ENCODE data around the gene ADAMTSL2. TPM values are rescaled to one million over a fixed set of nuclear protein-coding genes. Genes with fewer than 3 reads are reported as not detected.
A peak's percentile ranks its signal among the peaks of the same experiment; 100 is the strongest.

ADAMTSL2 gene
- polyA plus RNA-seq, 1 of the 3 experiments (the other 2 are of a cell fraction) = 0.21 TPM

GRCh38 chr9:133490201-133490681 lies 44.3 kb upstream of the ADAMTSL2 start:
- no peaks in the 10 kb centered on the region for H3F3A ChIP-seq (replicated peaks; ENCODE audit: insufficient read depth)
- H3K4me1 ChIP-seq (ENCODE audit: control insufficient read depth in 1 of 2, insufficient read depth in 2 of 2, low read depth in 1 of 2, low read length in 1 of 2) = peaks cover 0 to 36% of the 10 kb centered on the region in 2 experiments; a peak in 1 of 4 replicates
- no peak overlapping the region for H3K9ac ChIP-seq
- no peaks in the 10 kb centered on the region for H3K27me3 ChIP-seq (ENCODE audit: insufficient read depth)
- H3K79me2 ChIP-seq (ENCODE audit: insufficient read depth) = no peaks in the 10 kb centered on the region
- TF ChIP-seq FOSL2 (IDR thresholded peaks at IDR 0.05; ENCODE audit: borderline replicate concordance, low read depth) = no peak
- TF ChIP-seq TCF12 (IDR thresholded peaks at IDR 0.05) = no peak
- no peak for TF ChIP-seq MEF2A (IDR thresholded peaks at IDR 0.05; ENCODE audit: borderline replicate concordance, low read depth)
- TF ChIP-seq RAD21 (IDR thresholded peaks at IDR 0.05; ENCODE audit: low read length) = peak; percentile 52
- peak; percentile 16; the same call in 1 of the 2 replicates for TF ChIP-seq SMC3 (IDR thresholded peaks at IDR 0.05; ENCODE audit: low read depth, low read length)
- TF ChIP-seq IRF3 (IDR thresholded peaks at IDR 0.05; ENCODE audit: low read depth, low read length) = no peak
- TF ChIP-seq GABPA (IDR thresholded peaks at IDR 0.05; ENCODE audit: low read depth) = no peak
- no peak for TF ChIP-seq RFX5 (IDR thresholded peaks at IDR 0.05; ENCODE audit: low read length)
- no peak for TF ChIP-seq MXI1 (IDR thresholded peaks at IDR 0.05; ENCODE audit: low read depth, low read length)
- no peak for TF ChIP-seq POLR2AphosphoS5 (IDR thresholded peaks at IDR 0.05; ENCODE audit: low read depth, low read length)
- TF ChIP-seq FOXM1 (IDR thresholded peaks at IDR 0.05; ENCODE audit: low read depth) = no peak
- no peaks in the 10 kb centered on the region for H3K9me3 ChIP-seq
- H3K4me2 ChIP-seq = no peak overlapping the region
- CTCF ChIA-PET = interaction anchor here (0.6 to 2.2 kb wide), 9 partner anchors 12 to 468 kb away, joined by 3 to 7 read pairs (median 3); partner anchors contain the start of gene SLC2A6
- 62% methylated on average over 8 of the region's 13 CpGs for WGBS (ENCODE audit: low lambda C conversion rate)
- POLR2A ChIA-PET = no interaction called here
- H3K36me3 ChIP-seq (replicated peaks in 1 of 2; ENCODE audit: control insufficient read depth in 1 of 2, insufficient read depth in 2 of 2, low read length in 1 of 2) = no peaks in the 10 kb centered on the region
- H3K27ac ChIP-seq (ENCODE audit: low read depth in 2 of 2, low read length in 1 of 2) = no peak overlapping the region
- H3K4me3 ChIP-seq (ENCODE audit: low read depth in 2 of 2, low read length in 1 of 2) = no peak overlapping the region
- H3K9me2 ChIP-seq = no peaks in the 10 kb centered on the region
- H4K20me1 ChIP-seq (ENCODE audit: insufficient read depth) = no peaks in the 10 kb centered on the region
- peak; percentile 51 for DNase-seq
- H2AFZ ChIP-seq (ENCODE audit: low read depth) = no peak overlapping the region

- Histone ChIP-seq H3K4me2 (no peak overlapping the region), H3K36me3 (replicated peaks in 1 of 2; ENCODE audit: control insufficient read depth in 1 of 2, insufficient read depth in 2 of 2, low read length in 1 of 2) (no peaks in the 10 kb centered on the region), H3K27me3 (ENCODE audit: insufficient read depth) (no peaks in the 10 kb centered on the region), H3K79me2 (ENCODE audit: insufficient read depth) (no peaks in the 10 kb centered on the region), H3K4me1 (ENCODE audit: control insufficient read depth in 1 of 2, insufficient read depth in 2 of 2, low read depth in 1 of 2, low read length in 1 of 2) (peaks cover 0 to 32% of the 10 kb centered on the region in 2 experiments; a peak in 1 of 4 replicates), H3K9me3 (no peaks in the 10 kb centered on the region), H3K27ac (ENCODE audit: low read depth in 2 of 2, low read length in 1 of 2) (no peak overlapping the region), H3K9ac (no peak overlapping the region), H3F3A (replicated peaks; ENCODE audit: insufficient read depth) (no peaks in the 10 kb centered on the region), H3K9me2 (no peaks in the 10 kb centered on the region), H4K20me1 (ENCODE audit: insufficient read depth) (no peaks in the 10 kb centered on the region), H2AFZ (ENCODE audit: low read depth) (no peak overlapping the region), H3K4me3 (ENCODE audit: low read depth in 2 of 2, low read length in 1 of 2) (no peak overlapping the region)
- CTCF ChIA-PET = interaction anchor here (0.6 to 2.2 kb wide), 4 partner anchors 85 to 469 kb away, joined by 3 to 7 read pairs (median 4); no protein-coding TSS in a partner anchor
- DNase-seq = peak; percentile 22
- no peak for TF ChIP-seq IRF3 (IDR thresholded peaks at IDR 0.05; ENCODE audit: low read depth, low read length)
- TF ChIP-seq RXRA (IDR thresholded peaks at IDR 0.05; ENCODE audit: borderline replicate concordance, low read depth) = no peak
- TF ChIP-seq USF2 (IDR thresholded peaks at IDR 0.05; ENCODE audit: borderline replicate concordance, low read depth, low read length) = no peak
- 88% methylated on average over 6 of the region's 12 CpGs for WGBS (ENCODE audit: low lambda C conversion rate)
- POLR2A ChIA-PET = no interaction called here
These were observed 43.4 kb upstream of the ADAMTSL2 start for GRCh38 chr9:133490865-133491655.

All from SK-N-SH (cell line).